HG03457 (cell line): ENCODE measurements around the gene TNFRSF6B.
"Not testable (repeated sequence)": the region's sequence is repeated elsewhere in the genome, so short reads cannot be mapped to it uniquely, and the experiment has no call there.

Experiments used
- ATAC-seq: cut with Tn5 transposase; IDR thresholded peaks from one replicate; pipeline ENCODE4 v1.9.1; 2021; ENCODE audit warnings: moderate number of reproducible peaks; ENCODE audit not compliant: unreplicated experiment

The TNFRSF6B gene

DNA sequence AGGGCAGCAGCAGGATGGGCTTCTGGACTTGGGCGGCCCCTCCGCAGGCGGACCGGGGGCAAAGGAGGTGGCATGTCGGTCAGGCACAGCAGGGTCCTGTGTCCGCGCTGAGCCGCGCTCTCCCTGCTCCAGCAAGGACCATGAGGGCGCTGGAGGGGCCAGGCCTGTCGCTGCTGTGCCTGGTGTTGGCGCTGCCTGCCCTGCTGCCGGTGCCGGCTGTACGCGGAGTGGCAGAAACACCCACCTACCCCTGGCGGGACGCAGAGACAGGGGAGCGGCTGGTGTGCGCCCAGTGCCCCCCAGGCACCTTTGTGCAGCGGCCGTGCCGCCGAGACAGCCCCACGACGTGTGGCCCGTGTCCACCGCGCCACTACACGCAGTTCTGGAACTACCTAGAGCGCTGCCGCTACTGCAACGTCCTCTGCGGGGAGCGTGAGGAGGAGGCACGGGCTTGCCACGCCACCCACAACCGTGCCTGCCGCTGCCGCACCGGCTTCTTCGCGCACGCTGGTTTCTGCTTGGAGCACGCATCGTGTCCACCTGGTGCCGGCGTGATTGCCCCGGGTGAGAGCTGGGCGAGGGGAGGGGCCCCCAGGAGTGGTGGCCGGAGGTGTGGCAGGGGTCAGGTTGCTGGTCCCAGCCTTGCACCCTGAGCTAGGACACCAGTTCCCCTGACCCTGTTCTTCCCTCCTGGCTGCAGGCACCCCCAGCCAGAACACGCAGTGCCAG is at the start of gene TNFRSF6B:
TSS of gene TNFRSF6B (plus strand) at position 25 of the 729 bp plus-strand sequence. CDS start at position 141, 116 bp downstream.
- ATAC-seq = no peak

DNA sequence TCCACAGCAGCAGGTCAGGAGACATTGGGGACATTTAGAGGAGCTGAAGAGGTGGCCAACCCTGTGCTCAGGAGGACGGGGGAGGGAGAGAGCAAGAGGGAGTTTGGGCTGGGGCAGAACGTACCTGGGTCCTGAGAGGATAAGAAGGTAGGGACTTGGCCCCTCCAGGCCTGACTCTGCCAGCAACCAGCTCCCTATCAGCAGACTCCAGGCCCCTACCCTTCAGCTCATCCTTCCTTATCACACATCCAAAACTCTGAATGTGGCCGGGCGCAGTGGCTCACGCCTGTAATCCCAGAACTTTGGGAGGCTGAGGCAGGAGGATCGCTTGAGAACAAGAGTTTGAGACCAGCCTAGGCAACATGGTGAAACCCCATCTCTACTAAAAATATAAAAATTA is 48.3 kb upstream of the TNFRSF6B start:
- no peak for ATAC-seq

DNA sequence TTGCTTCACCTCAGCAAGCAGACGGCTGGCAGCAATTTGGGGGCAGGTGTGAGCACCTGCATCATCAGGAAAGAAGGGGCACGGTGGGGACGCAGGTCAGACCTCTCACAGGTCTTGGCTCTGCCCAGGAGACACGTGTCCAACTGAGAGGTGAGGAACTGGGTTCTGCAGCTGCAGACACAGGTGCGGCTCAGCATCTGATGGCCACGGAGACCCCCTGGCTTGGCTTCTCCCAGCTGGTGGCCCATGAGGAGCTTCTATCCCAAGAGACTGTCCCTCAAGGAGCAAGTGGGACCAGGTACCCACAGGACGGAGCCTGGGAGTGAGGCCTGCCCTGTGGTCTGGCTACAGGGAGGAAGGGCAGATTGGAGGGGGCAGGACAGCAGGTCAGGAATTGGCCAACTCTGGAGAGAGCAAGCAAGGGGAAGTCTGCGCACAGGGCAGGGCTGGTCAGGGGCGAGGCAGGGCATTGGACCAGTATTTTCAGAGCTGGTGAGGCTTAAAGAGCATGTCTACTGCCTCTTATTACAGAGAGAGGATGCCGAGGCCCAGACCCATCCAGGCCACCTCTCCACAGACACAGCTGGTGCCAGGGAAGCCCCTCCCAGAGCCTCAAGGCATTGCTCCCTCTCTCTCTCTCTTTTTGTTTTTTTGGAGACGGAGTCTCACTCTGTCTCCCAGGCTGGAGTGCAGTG is 47.4 kb upstream of the TNFRSF6B start:
- ATAC-seq = no peak

DNA sequence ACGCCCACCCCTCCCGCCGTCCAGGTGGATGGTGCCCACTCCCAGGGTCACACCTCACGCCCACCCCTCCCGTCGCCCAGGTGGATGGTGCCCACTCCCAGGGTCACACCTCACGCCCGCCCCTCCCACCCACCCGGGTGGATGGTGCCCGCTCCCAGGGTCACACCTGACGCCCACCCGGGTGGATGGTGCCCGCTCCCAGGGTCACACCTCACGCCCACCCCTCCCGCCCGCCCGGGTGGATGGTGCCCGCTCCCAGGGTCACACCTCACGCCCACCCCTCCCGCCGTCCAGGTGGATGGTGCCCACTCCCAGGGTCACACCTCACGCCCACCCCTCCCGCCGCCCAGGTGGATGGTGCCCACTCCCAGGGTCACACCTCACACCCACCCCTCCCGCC is 46.0 kb upstream of the TNFRSF6B start:
- ATAC-seq = not testable (repeated sequence)

- ATAC-seq = no peak
Observed at GRCh38 chr20:63651942-63652191, 44.6 kb upstream of the TNFRSF6B start.

DNA sequence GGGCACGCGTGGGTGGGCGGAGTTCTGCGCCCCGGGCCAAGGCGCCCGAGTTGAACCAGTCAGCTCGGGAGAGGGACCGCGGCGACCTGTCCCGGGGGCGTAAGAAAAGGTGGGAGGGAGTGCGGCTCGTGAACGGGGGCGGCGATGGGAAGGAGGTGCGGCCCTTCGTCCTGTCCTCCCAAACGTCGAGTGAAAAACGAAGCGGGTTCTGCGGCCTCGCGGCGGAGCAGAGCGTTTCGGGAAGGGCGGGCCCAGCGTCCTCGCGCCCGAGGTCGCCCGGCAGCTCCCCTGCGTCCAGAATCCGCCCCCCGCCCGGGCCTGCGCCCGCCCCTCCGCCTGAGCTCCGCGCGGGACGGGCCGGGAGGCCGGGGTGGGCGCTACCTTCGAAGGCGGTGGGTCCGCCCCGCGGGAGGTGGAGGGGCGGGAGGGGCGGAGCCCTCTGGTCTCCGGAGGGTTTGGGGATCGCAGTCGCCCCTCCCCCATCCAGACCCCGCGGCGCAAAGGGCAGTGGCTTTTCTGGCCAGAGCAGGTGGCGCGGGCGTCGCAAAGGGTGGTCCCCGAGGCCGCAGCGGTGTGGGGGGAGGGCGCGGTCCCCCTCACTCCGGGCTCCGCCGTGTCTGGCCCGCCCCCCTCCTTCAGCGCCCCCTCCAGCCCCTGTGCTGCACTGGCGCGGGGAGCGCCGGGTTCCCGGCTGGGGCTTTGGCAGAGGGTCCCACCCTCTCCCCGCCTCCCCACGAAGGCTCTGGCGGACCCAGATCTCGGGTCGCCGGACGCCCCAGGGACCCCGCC is 44.1 kb upstream of the TNFRSF6B start:
- no peak for ATAC-seq

GRCh38 chr20:63653041-63653973 is 43.1 kb upstream of the TNFRSF6B start, which contains the start of gene STMN3:
TSS of gene STMN3 (minus strand) at chr20:63653424. CDS start at chr20:63653345, 79 bp downstream.
- ATAC-seq = no peak

GRCh38 chr20:63653974-63654668 is 42.3 kb upstream of the TNFRSF6B start:
- no peak for ATAC-seq

DNA sequence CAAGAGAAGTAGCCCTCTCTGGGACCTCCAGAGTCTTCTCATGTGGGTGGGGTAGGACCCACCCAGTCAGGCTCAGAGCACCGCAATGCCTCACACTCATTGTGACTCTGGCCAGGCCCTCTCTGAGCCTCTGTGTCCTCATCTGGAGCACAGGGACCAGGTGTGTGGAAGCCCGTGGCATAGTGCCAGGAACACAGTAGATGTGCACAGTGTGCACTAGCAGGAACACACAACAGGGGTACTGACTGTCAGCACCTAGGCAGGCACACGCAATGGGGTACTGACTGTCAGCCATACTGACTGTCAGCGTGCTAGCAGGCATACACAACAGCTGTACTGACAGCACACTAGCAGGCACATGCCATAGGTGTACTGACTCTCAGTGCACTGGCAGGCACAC is 41.2 kb upstream of the TNFRSF6B start:
- ATAC-seq = no peak

GRCh38 chr20:63656451-63656850 is 40.0 kb upstream of the TNFRSF6B start:
- ATAC-seq = no peak

DNA sequence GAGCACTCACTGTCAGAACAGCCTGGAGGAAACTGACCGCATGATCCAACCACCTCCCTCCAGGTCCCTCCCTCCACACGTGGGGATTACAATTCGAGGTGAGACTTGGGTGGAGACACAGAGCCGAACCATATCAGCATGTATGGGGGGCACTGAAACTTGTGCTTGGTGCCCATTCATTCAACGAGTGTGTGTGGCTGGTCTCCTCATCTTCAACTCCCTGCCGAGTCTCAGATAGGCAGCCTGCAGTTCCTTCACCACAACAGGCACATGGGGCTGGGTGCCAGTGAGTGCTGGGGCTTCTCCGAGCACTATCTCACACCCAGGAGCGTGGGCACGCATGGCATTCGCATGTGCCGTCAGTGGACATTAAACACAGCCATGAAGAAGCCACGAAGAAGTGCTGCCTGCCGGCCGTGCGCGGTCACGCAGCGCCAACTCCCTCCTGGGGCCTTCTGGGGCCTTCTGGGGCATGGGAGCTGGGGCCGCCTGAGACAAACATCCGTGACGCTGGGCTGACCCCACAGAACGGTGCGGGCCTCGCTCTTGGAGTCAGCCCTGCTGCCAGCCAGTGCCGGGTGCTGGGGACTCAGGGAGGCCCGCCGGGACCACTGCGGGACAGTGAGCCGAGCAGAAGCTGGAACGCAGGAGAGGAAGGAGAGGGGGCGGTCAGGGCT is 39.1 kb upstream of the TNFRSF6B start:
- ATAC-seq = no peak

GRCh38 chr20:63657937-63658748 is 38.3 kb upstream of the TNFRSF6B start, which contains the start of gene RTEL1:
TSS of gene RTEL1 (plus strand) at chr20:63658312. CDS start at chr20:63659403, 1,091 bp downstream.
- peak; percentile 62 for ATAC-seq

- peak; percentile 23 for ATAC-seq
Observed at GRCh38 chr20:63658749-63659187, 37.7 kb upstream of the TNFRSF6B start.

GRCh38 chr20:63659370-63659769 is 37.1 kb upstream of the TNFRSF6B start:
- no peak for ATAC-seq

DNA sequence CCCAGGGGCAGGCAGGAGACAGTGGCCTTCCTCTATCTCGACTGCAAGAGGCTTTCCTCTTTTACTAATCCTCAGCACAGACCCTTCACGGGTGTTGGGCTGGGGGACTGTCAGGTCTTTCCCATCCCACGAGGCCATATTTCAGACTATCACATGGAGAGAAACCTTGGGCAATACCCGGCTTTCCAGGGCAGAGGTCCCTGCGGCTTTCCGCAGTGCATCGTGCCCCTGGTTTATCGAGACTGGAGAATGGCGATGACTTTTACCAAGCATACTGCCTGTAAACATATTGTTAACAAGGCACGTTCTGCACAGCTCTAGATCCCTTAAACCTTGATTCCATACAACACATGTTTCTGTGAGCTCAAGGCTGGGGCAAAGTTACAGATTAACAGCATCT is 36.3 kb upstream of the TNFRSF6B start:
- not testable (repeated sequence) for ATAC-seq

DNA sequence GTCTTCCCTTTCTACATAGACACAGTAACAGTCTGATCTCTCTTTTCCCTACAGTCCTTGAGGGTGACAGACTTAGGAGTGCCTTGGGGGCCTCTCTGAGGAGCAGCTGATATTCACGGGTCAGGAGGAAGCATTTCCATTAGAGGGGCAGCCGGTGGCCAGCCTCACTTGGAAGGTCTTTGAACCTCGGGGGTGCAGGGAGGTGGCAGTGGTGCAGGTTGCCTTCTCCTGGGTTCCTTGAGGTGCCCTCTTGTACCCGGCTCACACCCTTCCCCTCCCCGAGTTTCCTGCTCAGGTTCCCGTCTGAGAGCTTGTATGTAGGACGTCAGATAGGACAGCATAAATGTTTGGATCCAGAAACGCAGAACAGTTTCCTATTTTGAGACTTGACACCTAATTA is 35.8 kb upstream of the TNFRSF6B start:
- no peak for ATAC-seq

GRCh38 chr20:63661108-63661507 is 35.3 kb upstream of the TNFRSF6B start:
- ATAC-seq = no peak

- ATAC-seq = no peak
Observed at GRCh38 chr20:63661959-63662812, 34.3 kb upstream of the TNFRSF6B start.
